Panc1 (cell line): ENCODE data around the gene SLC38A5. TPM values are rescaled to one million over a fixed set of nuclear protein-coding genes. Genes with fewer than 3 reads are reported as not detected.

Source experiments
- ATAC-seq: fragments of 200-7000 bp; cut with Tn5 transposase; 2 replicates; pipeline ENCODE4 v1.9.1; 2020; ENCODE audit warnings: mild to moderate bottlenecking, moderate library complexity
- BruUV-seq: library from RNA; stranded (reverse); fragments of 400-500 nt; replicated peaks from 2 replicates; lab custom pipeline; 2021; lab: Mats Ljungman, UMichigan
- CTCF ChIA-PET: fragments of 300-600 bp; sonication (Branson Sonifier 250); formaldehyde crosslinking; loops from one replicate; lab custom pipeline; 2022; ENCODE audit warnings: antibody characterized with exemption; lab: Charles Lee
- POLR2A ChIA-PET: fragments of 300-600 bp; sonication (Branson Sonifier 250); formaldehyde crosslinking; loops from one replicate; lab custom pipeline; 2022; ENCODE audit warnings: antibody characterized with exemption; lab: Charles Lee
- DNase-seq: peaks from one replicate; pipeline ENCODE4 v3.0.0-alpha.2; 2010; ENCODE audit warnings: low read depth, low spot score
- H3K27ac ChIP-seq: 2 replicates; pipeline ENCODE4 v1.5.1; 2011; ENCODE audit warnings: mild to moderate bottlenecking, low read length, inconsistent platforms
- H3K27me3 ChIP-seq: fragments of 200-500 bp; sonication (Bioruptor generic); 2 replicates; pipeline ENCODE4 v1.6.0; 2014; ENCODE audit warnings: low read length, inconsistent platforms; ENCODE audit not compliant: control insufficient read depth, insufficient read depth
- H3K36me3 ChIP-seq: fragments of 200-500 bp; sonication (Bioruptor generic); 2 replicates; pipeline ENCODE4 v1.5.1; 2014; ENCODE audit warnings: inconsistent platforms, mild to moderate bottlenecking, low read length, moderate library complexity; ENCODE audit not compliant: control insufficient read depth, insufficient read depth
- H3K4me1 ChIP-seq: 2 replicates; pipeline ENCODE4 v1.5.1; 2011; ENCODE audit warnings: inconsistent platforms, mild to moderate bottlenecking, low read length, moderate library complexity; ENCODE audit not compliant: control insufficient read depth, insufficient read depth
- H3K4me3 ChIP-seq, 2 experiments: 2 replicates each; pipeline ENCODE4 v1.5.1; 2011 to 2012; ENCODE audit warnings: low read depth in 2 of 2, low read length in 2 of 2, mild to moderate bottlenecking in 2 of 2, inconsistent platforms in 1 of 2, moderate library complexity in 1 of 2
- H3K9me3 ChIP-seq: fragments of 200-500 bp; sonication (Bioruptor generic); 2 replicates; pipeline ENCODE4 v1.5.1; 2014; ENCODE audit warnings: low read depth, mild to moderate bottlenecking, inconsistent platforms, low read length, moderate library complexity; ENCODE audit not compliant: control insufficient read depth, insufficient read depth
- CTCF ChIP-seq: fragments of 450-650 bp; IDR thresholded peaks from 2 replicates; pipeline ENCODE4 v1.5.1; 2017; ENCODE audit warnings: mild to moderate bottlenecking
- POLR2AphosphoS5 ChIP-seq: IDR thresholded peaks from 2 replicates; pipeline ENCODE4 v1.6.1; 2012; ENCODE audit warnings: mild to moderate bottlenecking, low read depth, low read length, moderate library complexity
- REST ChIP-seq, 2 experiments: IDR thresholded peaks; 2 replicates each; pipeline ENCODE4 v1.6.1; 2011 to 2012; ENCODE audit warnings: low read depth in 2 of 2, control low read depth in 1 of 2, low read length in 1 of 2, mild to moderate bottlenecking in 1 of 2, moderate library complexity in 1 of 2; ENCODE audit not compliant: insufficient read depth in 1 of 2
- SIN3A ChIP-seq: IDR thresholded peaks from 2 replicates; pipeline ENCODE4 v1.6.1; 2012; ENCODE audit warnings: low read depth, mild to moderate bottlenecking, low read length, moderate library complexity, borderline replicate concordance; ENCODE audit not compliant: insufficient read depth
- TCF7L2 ChIP-seq: IDR thresholded peaks from 2 replicates; pipeline ENCODE4 v1.6.1; 2011; ENCODE audit warnings: mild to moderate bottlenecking, low read depth, low read length, inconsistent platforms
- in situ Hi-C: cut with HindIII; loops from 2 replicates; pipeline ENCODE4 v1.10.0; 2016; ENCODE audit warnings: low sequenced_read_pairs, low pct_unique_long_range_greater_than_20kb
- intact Hi-C: fragments of 100-400 bp; cut with micrococcal nuclease; formaldehyde crosslinking; loops from one replicate; pipeline ENCODE4 v1.10.0; 2022; ENCODE audit not compliant: unreplicated experiment
- total RNA-seq: library from RNA; stranded (reverse); gene quantifications from one replicate; pipeline ENCODE4 v1.2.1, GENCODE V29; 2021; ENCODE audit not compliant: unreplicated experiment

SLC38A5 gene
- total RNA-seq, 1 experiment from 2014 or later, result 1.1 TPM

- DNase-seq (no peak), ATAC-seq (no peak)
- no peak overlapping the region for H3K27ac ChIP-seq
- H3K9me3 ChIP-seq, result no peaks in the 10 kb centered on the region
- H3K27me3 ChIP-seq, result no peaks in the 10 kb centered on the region
- ChIA-PET POLR2A (no interaction called here), CTCF (no interaction called here)
- no peaks in the 10 kb centered on the region for H3K4me1 ChIP-seq
- H3K4me3 ChIP-seq, result no peak overlapping the region
- no peaks in the 10 kb centered on the region for H3K36me3 ChIP-seq
- no peak for TF ChIP-seq POLR2AphosphoS5
- BruUV-seq, result no TSS peak
- intact Hi-C loops, result no loop called here
- in situ Hi-C loops, result no loop called here
These were observed 46.2 kb upstream of the SLC38A5 start for GRCh38 chrX:48516285-48516684.

GRCh38 chrX:48515842-48516241 is 45.8 kb upstream of the SLC38A5 start:
- no peak overlapping the region for H3K27ac ChIP-seq
- no peaks in the 10 kb centered on the region for H3K9me3 ChIP-seq
- DNase-seq (no peak), ATAC-seq (no peak)
- no peak for TF ChIP-seq POLR2AphosphoS5
- no peak for TF ChIP-seq TCF7L2
- no peak for TF ChIP-seq CTCF
- no peak for TF ChIP-seq REST (IDR thresholded peaks at IDR 0.05; ENCODE audit: insufficient read depth in 1 of 2, low read depth in 2 of 2, low read length in 1 of 2)
- TF ChIP-seq SIN3A, result no peak
- no peaks in the 10 kb centered on the region for H3K4me1 ChIP-seq
- ChIA-PET POLR2A (no interaction called here), CTCF (no interaction called here)
- H3K36me3 ChIP-seq, result no peaks in the 10 kb centered on the region
- intact Hi-C loops, result no loop called here
- in situ Hi-C loops, result no loop called here
- H3K4me3 ChIP-seq, result no peak overlapping the region
- BruUV-seq, result no TSS peak
- H3K27me3 ChIP-seq, result no peaks in the 10 kb centered on the region

GRCh38 chrX:48514868-48515460 is 44.9 kb upstream of the SLC38A5 start:
- TF ChIP-seq POLR2AphosphoS5 (no peak), TCF7L2 (no peak), CTCF (no peak), SIN3A (no peak), REST (IDR thresholded peaks at IDR 0.05; ENCODE audit: insufficient read depth in 1 of 2, low read depth in 2 of 2, low read length in 1 of 2) (no peak)
- ChIA-PET CTCF (no interaction called here), POLR2A (no interaction called here)
- no peak for DNase-seq
- Histone ChIP-seq H3K27me3 (no peaks in the 10 kb centered on the region), H3K4me3 (no peak overlapping the region), H3K9me3 (no peaks in the 10 kb centered on the region), H3K4me1 (no peaks in the 10 kb centered on the region), H3K27ac (no peak overlapping the region), H3K36me3 (no peaks in the 10 kb centered on the region)
- ATAC-seq, result no peak
- BruUV-seq, result no TSS peak
- intact Hi-C loops, result no loop called here
- in situ Hi-C loops, result no loop called here
